Esophagus (tissue), 2 donors: ENCODE data around the gene TRIP6. TPM values are rescaled to one million over a fixed set of nuclear protein-coding genes. Genes with fewer than 3 reads are reported as not detected.
"Not testable (repeated sequence)": the region's sequence is repeated elsewhere in the genome, so short reads cannot be mapped to it uniquely, and the experiment has no call there.

Source experiments
- H3K27ac ChIP-seq, 2 donors: one replicate each; pipeline ENCODE4 v1.5.1; 2013; ENCODE audit warnings: low read depth in 2 of 2, mild to moderate bottlenecking in 2 of 2, inconsistent platforms in 1 of 2, low read length in 1 of 2, moderate library complexity in 1 of 2
- H3K27me3 ChIP-seq, 2 donors: one replicate each; pipeline ENCODE4 v1.6.1; 2013; ENCODE audit warnings: low read length in 2 of 2, control low read depth in 1 of 2, mild to moderate bottlenecking in 1 of 2; ENCODE audit not compliant: insufficient read depth in 2 of 2, control insufficient read depth in 1 of 2
- H3K36me3 ChIP-seq, 2 donors: one replicate each; pipeline ENCODE4 v1.6.1; 2013; ENCODE audit warnings: low read length in 1 of 2; ENCODE audit not compliant: control insufficient read depth in 2 of 2, insufficient read depth in 2 of 2
- H3K4me1 ChIP-seq, 2 donors: one replicate each; pipeline ENCODE4 v1.6.1; 2013; ENCODE audit warnings: low read length in 1 of 2; ENCODE audit not compliant: control insufficient read depth in 2 of 2, insufficient read depth in 2 of 2
- H3K4me3 ChIP-seq, 2 donors: one replicate each; pipeline ENCODE4 v1.5.1; 2013; ENCODE audit warnings: low read length in 2 of 2, mild to moderate bottlenecking in 2 of 2, low read depth in 1 of 2, moderate library complexity in 1 of 2
- H3K9me3 ChIP-seq, 2 donors: one replicate each; pipeline ENCODE4 v1.6.1; 2013; ENCODE audit warnings: mild to moderate bottlenecking in 2 of 2, low read depth in 1 of 2, low read length in 1 of 2, moderate library complexity in 1 of 2; ENCODE audit not compliant: control insufficient read depth in 2 of 2, insufficient read depth in 1 of 2
- WGBS, 2 donors: extraction: QIAGEN DNeasy Blood & Tissue Kit; methylation state at CpG; one replicate each; pipeline ENCODE4 v1.1.7; 2013; 5-methylcytosine and 5-hydroxymethylcytosine counted together
- polyA plus RNA-seq, 2 donors: library from polyadenylated mRNA; stranded (reverse); fragments of 200-250 nt; gene quantifications; one replicate each; pipeline ENCODE4 v1.2.3, GENCODE V29; 2013
- donor health status: healthy with polysubstance abuse.
- donor health status: Bipolar disorder and iron deficiency.

The TRIP6 gene
- polyA plus RNA-seq, 2 donors = 39.4 to 75.0 TPM

DNA sequence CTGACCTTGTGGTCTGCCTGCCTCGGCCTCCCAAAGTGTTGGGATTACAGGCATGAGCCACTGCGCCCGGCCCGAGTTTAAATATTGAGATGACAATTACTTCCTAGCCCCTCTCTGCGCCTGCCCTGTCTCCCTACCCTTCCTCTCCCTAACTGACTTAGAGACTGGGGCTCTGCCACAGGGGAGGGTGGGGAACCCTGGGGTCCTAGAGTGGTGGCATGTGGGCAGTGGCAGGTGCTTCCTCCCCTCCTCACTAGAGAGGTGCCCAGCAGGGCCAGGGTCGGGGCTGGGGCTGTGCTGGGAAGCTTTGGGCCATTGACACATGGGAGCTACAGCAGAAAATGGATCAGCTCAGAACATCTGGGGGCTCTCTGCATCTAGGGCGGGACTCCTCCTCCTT is 35.5 kb downstream of the TRIP6 start:
- Histone ChIP-seq H3K4me3 (no peak overlapping the region), H3K36me3 (no peaks in the 10 kb centered on the region), H3K27me3 (no peaks in the 10 kb centered on the region), H3K4me1 (no peaks in the 10 kb centered on the region), H3K27ac (no peak overlapping the region), H3K9me3 (peaks cover 0 to 3% of the 10 kb centered on the region in 2 donors)
- 74 to 83% methylated on average over 7 of the region's 7 CpGs for WGBS, 2 donors

DNA sequence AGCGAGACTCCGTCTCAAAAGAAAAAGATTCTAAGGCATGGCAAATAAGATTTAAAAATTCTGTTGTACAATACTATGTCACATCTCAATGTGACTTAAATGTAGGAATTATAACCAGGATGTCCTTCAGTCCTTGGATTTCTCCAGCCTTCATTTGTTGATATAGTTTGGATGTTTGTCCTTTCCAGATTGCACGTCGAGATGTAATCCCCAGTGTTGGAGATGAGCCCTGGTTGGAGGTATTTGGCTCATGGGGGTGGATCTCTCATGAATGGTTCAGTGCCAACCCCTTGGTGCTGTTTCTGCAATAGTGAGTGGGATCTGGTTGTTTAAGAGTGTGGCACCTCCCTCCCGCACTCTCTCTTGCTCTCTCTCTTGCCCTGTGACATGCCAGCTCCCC is 41.3 kb downstream of the TRIP6 start:
- no peaks in the 10 kb centered on the region for H3K27me3 ChIP-seq
- no peak overlapping the region for H3K4me3 ChIP-seq
- 95 to 98% methylated on average over 5 of the region's 5 CpGs for WGBS, 2 donors
- no peaks in the 10 kb centered on the region for H3K4me1 ChIP-seq
- H3K27ac ChIP-seq = no peak overlapping the region
- H3K36me3 ChIP-seq = no peaks in the 10 kb centered on the region
- H3K9me3 ChIP-seq = no peaks in the 10 kb centered on the region

DNA sequence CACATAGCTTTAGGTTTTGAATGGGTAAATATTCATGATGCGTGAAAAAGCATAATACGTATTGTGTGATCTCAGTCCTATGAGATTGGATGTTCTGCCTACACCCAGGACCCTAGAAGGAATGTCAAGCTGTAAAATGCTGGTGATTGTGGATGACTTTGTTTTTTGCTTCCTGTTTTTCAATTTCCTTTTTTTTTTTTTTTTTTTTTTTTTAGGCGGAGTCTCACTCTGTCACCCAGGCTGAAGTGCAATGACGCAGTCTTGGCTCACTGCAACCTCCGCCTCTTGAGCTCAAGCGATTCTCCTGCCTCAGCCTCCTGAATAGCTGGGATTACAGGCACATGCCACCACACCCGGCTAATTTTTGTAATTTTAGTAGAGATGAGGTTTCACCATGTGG is 43.3 kb downstream of the TRIP6 start:
- H3K27me3 ChIP-seq, H3K4me3 ChIP-seq, H3K4me1 ChIP-seq, H3K36me3 ChIP-seq, H3K27ac ChIP-seq, H3K9me3 ChIP-seq: not testable (repeated sequence)
- 68 to 70% methylated on average over 6 to 7 of the region's 7 CpGs for WGBS, 2 donors

DNA sequence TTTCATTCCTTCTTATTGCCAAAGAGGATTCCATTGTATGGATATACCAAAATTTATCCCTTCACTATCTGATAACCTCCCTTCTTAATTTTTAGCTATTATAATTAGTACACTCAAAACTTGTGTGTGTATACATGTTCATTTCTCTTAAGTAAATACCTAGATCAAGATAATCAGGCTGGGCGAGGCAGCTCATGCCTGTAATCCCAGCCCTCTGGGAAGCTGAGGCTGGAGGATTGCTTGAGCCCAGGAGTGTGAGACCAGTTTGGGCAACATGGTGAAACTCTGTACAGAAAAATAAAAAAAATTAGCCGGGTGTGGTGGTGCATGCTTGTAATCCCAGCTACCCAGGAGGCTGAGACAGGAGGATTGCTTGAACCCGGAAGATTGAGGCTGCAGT is 44.3 kb downstream of the TRIP6 start:
- no peaks in the 10 kb centered on the region for H3K9me3 ChIP-seq
- no peaks in the 10 kb centered on the region for H3K4me1 ChIP-seq
- WGBS, 2 donors = 69 to 74% methylated on average over 3 of the region's 3 CpGs
- no peaks in the 10 kb centered on the region for H3K36me3 ChIP-seq
- H3K27me3 ChIP-seq = no peaks in the 10 kb centered on the region
- no peak overlapping the region for H3K4me3 ChIP-seq
- H3K27ac ChIP-seq = no peak overlapping the region

DNA sequence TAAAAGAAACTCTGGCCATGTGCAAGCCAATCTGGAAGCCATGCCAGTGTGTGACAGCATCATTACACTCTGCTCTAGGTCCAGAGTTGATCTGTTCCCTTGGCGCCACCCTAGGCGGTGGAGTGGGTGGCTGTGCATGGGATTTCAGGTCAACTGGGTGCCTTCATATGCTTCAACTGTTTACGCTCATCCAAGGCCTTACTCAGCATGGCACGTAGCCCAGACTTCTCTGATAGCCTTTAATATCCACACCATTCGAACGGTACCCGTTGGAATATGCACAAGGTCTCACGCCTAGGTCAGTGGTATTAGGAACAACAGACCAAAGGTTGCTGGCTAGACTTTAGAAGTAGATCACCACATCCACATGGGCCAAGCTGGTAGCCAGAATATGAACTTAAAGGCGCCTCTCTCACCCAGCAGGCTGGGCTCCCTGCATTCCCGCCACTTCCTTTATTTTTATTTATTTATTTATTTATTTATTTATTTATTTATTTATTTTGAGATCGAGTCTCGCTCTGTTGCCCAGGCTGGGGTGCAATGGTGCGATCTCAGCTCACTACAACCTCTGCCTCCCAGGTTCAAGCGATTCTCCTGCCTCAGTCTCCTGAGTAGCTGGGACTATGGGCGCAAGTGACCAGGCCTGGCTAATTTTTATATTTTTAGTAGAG is 47.2 kb downstream of the TRIP6 start:
- H3K9me3 ChIP-seq = no peaks in the 10 kb centered on the region
- H3K4me1 ChIP-seq = no peaks in the 10 kb centered on the region
- H3K27me3 ChIP-seq = no peaks in the 10 kb centered on the region
- WGBS, 2 donors = 73 to 93% methylated on average over 15 of the region's 15 CpGs
- no peak overlapping the region for H3K27ac ChIP-seq
- no peaks in the 10 kb centered on the region for H3K36me3 ChIP-seq
- H3K4me3 ChIP-seq = no peak overlapping the region

DNA sequence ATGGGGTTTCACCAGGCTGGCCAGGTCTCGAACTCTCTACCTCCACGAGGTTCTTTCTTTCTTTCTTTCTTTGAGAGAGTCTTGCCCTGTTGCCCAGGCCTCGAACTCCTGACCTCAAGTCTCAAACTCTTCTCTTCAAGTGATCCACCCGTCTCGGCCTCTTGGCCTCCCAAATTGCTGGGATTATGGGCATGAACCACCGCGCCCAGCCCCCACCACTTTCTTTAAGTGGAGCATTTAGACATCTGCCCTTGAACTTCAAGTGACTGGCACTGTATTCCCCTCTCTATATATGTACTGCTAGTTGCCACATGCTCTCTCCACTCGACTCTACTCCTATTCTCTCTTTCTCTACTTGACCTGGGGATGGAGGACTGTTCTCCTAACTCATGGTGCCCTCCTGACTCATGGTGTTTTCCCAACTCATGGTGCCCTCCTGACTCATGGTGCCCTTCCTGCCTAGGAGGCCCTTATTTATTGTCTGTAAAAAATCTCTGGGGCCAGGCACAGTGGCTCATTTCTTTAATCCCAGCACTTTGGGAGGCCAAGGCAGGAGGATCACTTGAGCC is 47.8 kb downstream of the TRIP6 start:
- no peak overlapping the region for H3K4me3 ChIP-seq
- H3K9me3 ChIP-seq = no peaks in the 10 kb centered on the region
- no peaks in the 10 kb centered on the region for H3K27me3 ChIP-seq
- H3K36me3 ChIP-seq = no peaks in the 10 kb centered on the region
- 82 to 84% methylated on average over 8 of the region's 8 CpGs for WGBS, 2 donors
- H3K27ac ChIP-seq = no peak overlapping the region
- H3K4me1 ChIP-seq = no peaks in the 10 kb centered on the region

- not testable (repeated sequence) for H3K27me3 ChIP-seq, H3K4me1 ChIP-seq, H3K36me3 ChIP-seq, H3K9me3 ChIP-seq, H3K4me3 ChIP-seq, H3K27ac ChIP-seq
- WGBS, 2 donors = 86 to 92% methylated on average over 5 of the region's 5 CpGs
Observed at GRCh38 chr7:100919335-100919734, 52.1 kb downstream of the TRIP6 start.

- H3K27me3 ChIP-seq, H3K4me1 ChIP-seq, H3K36me3 ChIP-seq, H3K27ac ChIP-seq, H3K9me3 ChIP-seq, H3K4me3 ChIP-seq: not testable (repeated sequence)
- 69 to 70% methylated on average over 9 of the region's 9 CpGs for WGBS, 2 donors
Observed at GRCh38 chr7:100919779-100920437, 52.7 kb downstream of the TRIP6 start.

DNA sequence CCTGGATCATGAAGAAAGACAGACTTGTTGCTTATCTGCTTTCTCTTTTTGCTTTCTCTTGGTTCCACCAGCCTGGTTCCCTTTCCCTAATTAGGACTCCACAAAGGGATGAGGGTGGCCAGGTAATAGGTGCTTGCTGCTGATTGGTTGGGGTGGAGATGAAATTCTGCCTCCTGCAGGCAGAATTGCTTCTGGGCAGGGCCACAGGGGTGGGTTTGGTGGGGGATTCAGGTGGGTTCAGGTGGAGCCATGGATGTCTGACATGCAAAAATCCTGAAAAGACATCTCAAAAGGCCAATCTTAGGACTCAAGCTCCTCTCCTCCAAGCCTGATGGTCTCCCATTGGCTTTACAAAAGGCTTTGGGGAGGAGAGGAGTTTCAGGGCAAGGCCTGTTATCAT is 53.9 kb downstream of the TRIP6 start:
- no peaks in the 10 kb centered on the region for H3K36me3 ChIP-seq
- no peak overlapping the region for H3K27ac ChIP-seq
- no peaks in the 10 kb centered on the region for H3K4me1 ChIP-seq
- no peaks in the 10 kb centered on the region for H3K9me3 ChIP-seq
- H3K4me3 ChIP-seq = no peak overlapping the region
- H3K27me3 ChIP-seq = no peaks in the 10 kb centered on the region
